Gastrocnemius medialis (tissue), 4 donors: ENCODE measurements around the gene CACNA2D3. TPM values are rescaled to one million over a fixed set of nuclear protein-coding genes. Genes with fewer than 3 reads are reported as not detected.

ENCODE experiments used
- ATAC-seq, 2 donors: fragments of 150-250 bp; one replicate each; pipeline ENCODE4 v1.9.1; 2016
- DNase-seq, 2 donors: peaks; one replicate each; pipeline ENCODE4 v3.0.0-alpha.2; 2019
- H3K27ac ChIP-seq, 4 donors: fragments of 200-600 bp; sonication (generic); 1 replicate in 1 of 4; 2 replicates in 3 of 4; pipeline ENCODE4 v1.5.1; 2016 to 2018; ENCODE audit warnings: mild to moderate bottlenecking in 2 of 4, moderate library complexity in 1 of 4
- H3K27me3 ChIP-seq, 3 donors: fragments of 200-600 bp; sonication (generic) in 2 of 3; 1 replicate in 1 of 3; 2 replicates in 2 of 3; pipeline versions ENCODE4 v1.5.1 to v1.6.0; 2016 to 2019; ENCODE audit warnings: mild to moderate bottlenecking in 1 of 3, moderate library complexity in 1 of 3
- H3K36me3 ChIP-seq, 2 donors: fragments of 200-600 bp; sonication (generic) in 1 of 2; one replicate each; pipeline ENCODE4 v1.5.1; 2017 to 2018
- H3K4me1 ChIP-seq, 2 donors: fragments of 200-600 bp; sonication (generic) in 1 of 2; one replicate each; pipeline ENCODE4 v1.5.1; 2016 to 2017; ENCODE audit warnings: mild to moderate bottlenecking in 2 of 2
- H3K4me3 ChIP-seq, 4 donors: fragments of 200-600 bp; sonication (generic) in 3 of 4; 1 replicate in 1 of 4; 2 replicates in 3 of 4; pipeline ENCODE4 v1.5.1; 2016 to 2019; ENCODE audit warnings: mild to moderate bottlenecking in 2 of 4
- H3K9me3 ChIP-seq, 3 donors: fragments of 200-600 bp; sonication (generic) in 2 of 3; 1 replicate in 1 of 3; 2 replicates in 2 of 3; pipeline ENCODE4 v1.5.1; 2016 to 2019
- CTCF ChIP-seq, 5 experiments: fragments of 450-650 bp in 3 of 5; fragments of 200-600 bp in 2 of 5; sonication (generic) in 2 of 5; IDR thresholded peaks in 4 of 5; conservative IDR thresholded peaks in 1 of 5; 1 replicate in 4 of 5; 2 replicates in 1 of 5; pipeline ENCODE4 v1.5.1; 2016 to 2019; ENCODE audit warnings: antibody characterized with exemption in 5 of 5, mild to moderate bottlenecking in 3 of 5, moderate library complexity in 3 of 5
- POLR2A ChIP-seq, 2 donors: fragments of 450-650 bp; IDR thresholded peaks; one replicate each; pipeline ENCODE4 v1.6.1; 2017; ENCODE audit warnings: antibody characterized with exemption in 2 of 2, mild to moderate bottlenecking in 2 of 2, moderate library complexity in 2 of 2
- in situ Hi-C, 4 donors: fragments of 200-750 bp; cut with MboI; loops; one replicate each; pipeline versions ENCODE4 v1.15.0 to v1.8.0; 2017; ENCODE audit warnings: low sequenced_read_pairs in 4 of 4
- intact Hi-C: fragments of 100-400 bp; cut with DNase I; formaldehyde crosslinking; loops from one replicate; pipeline ENCODE4 v1.15.1; 2023; ENCODE audit warnings: low total_unique reads
- total RNA-seq, 4 donors: library from RNA; depleted of rRNA; stranded (reverse); fragments of >200 nt; gene quantifications; one replicate each; pipeline versions ENCODE4 v1.1.0 to v1.2.3, GENCODE V29; 2016

CACNA2D3 gene
- total RNA-seq, 4 donors from 2014 or later = 4.7 to 14.4 (median 7.1) TPM

DNA sequence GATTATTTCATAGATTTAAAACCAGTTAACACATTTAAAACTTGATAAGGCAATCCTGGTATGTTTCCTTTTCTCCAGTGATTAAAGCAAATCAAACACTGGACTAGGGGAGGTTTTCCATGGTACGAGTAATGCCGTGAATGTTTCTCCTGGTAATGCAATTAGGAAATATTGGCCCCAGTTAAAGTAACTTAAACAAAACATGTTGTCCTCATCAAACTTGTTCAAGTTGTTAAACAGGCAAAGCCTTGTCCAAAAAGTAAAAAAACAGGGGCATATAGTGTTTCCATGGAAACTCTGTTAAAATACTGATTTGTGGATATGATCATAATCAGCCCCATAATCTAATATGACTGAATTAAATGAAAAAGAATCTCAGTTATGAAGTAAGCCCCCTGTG, 818.6 kb downstream of the CACNA2D3 start:
- H3K36me3 ChIP-seq = no peaks in the 10 kb centered on the region
- in situ Hi-C loops = no loop called here
- no peak for TF ChIP-seq CTCF (IDR thresholded peaks at IDR 0.05 in 4 of 5, conservative IDR thresholded peaks at IDR 0.05 in 1 of 5)
- no peak for TF ChIP-seq POLR2A (IDR thresholded peaks at IDR 0.05)

GRCh38 chr3:54941690-54942362, 819.5 kb downstream of the CACNA2D3 start:
- no peaks in the 10 kb centered on the region for H3K9me3 ChIP-seq
- peaks cover 5 to 19% of the 10 kb centered on the region in 2 donors for H3K4me1 ChIP-seq
- in situ Hi-C loops (no loop called here), intact Hi-C loops (loop anchor here (5.0 kb wide), 1 partner anchor 35 kb away; no protein-coding TSS in a partner anchor)
- H3K4me3 ChIP-seq = no peak overlapping the region
- no peaks in the 10 kb centered on the region for H3K36me3 ChIP-seq
- ATAC-seq (peak; percentile 65 to 71), DNase-seq (no peak)
- peak overlapping the region in 1 of 4 donors; percentile 18 for H3K27ac ChIP-seq
- TF ChIP-seq POLR2A (IDR thresholded peaks at IDR 0.05) = no peak
- TF ChIP-seq CTCF (IDR thresholded peaks at IDR 0.05 in 4 of 5, conservative IDR thresholded peaks at IDR 0.05 in 1 of 5) = no peak
- H3K27me3 ChIP-seq = no peaks in the 10 kb centered on the region

More for the DNA sequence above, 818.6 kb downstream of the CACNA2D3 start:
- ATAC-seq (no peak), DNase-seq (no peak)
- H3K4me1 ChIP-seq = peaks cover 5 to 19% of the 10 kb centered on the region in 2 donors
- H3K27me3 ChIP-seq = no peaks in the 10 kb centered on the region
- no peak overlapping the region for H3K27ac ChIP-seq
- intact Hi-C loops = loop anchor here (5.0 kb wide), 1 partner anchor 34 kb away; no protein-coding TSS in a partner anchor
- no peaks in the 10 kb centered on the region for H3K9me3 ChIP-seq
- no peak overlapping the region for H3K4me3 ChIP-seq

- no peak overlapping the region for H3K27ac ChIP-seq
- intact Hi-C loops (loop anchor here (5.0 kb wide), 3 partner anchors 57 to 538 kb away; partner anchors contain the start of gene WNT5A), in situ Hi-C loops (loop anchor here in 2 of 4 donors (10.0 to 25.0 kb wide), 3 partner anchors 85 to 225 kb away; no protein-coding TSS in a partner anchor)
- no peak for ATAC-seq
- no peaks in the 10 kb centered on the region for H3K36me3 ChIP-seq
- no peak overlapping the region for H3K4me3 ChIP-seq
- no peak for DNase-seq
- H3K4me1 ChIP-seq = peaks cover 16 to 18% of the 10 kb centered on the region in 2 donors
- no peaks in the 10 kb centered on the region for H3K9me3 ChIP-seq
- no peaks in the 10 kb centered on the region for H3K27me3 ChIP-seq
- TF ChIP-seq CTCF (IDR thresholded peaks at IDR 0.05 in 4 of 5, conservative IDR thresholded peaks at IDR 0.05 in 1 of 5) = no peak
- TF ChIP-seq POLR2A (IDR thresholded peaks at IDR 0.05) = no peak
These were observed 827.2 kb downstream of the CACNA2D3 start for GRCh38 chr3:54949491-54950044.

- H3K27ac ChIP-seq = no peak overlapping the region
- TF ChIP-seq POLR2A (IDR thresholded peaks at IDR 0.05) = no peak
- TF ChIP-seq CTCF (IDR thresholded peaks at IDR 0.05 in 4 of 5, conservative IDR thresholded peaks at IDR 0.05 in 1 of 5) = no peak
- H3K4me1 ChIP-seq = peaks cover 16 to 20% of the 10 kb centered on the region in 2 donors
- H3K9me3 ChIP-seq = no peaks in the 10 kb centered on the region
- H3K27me3 ChIP-seq = no peaks in the 10 kb centered on the region
- DNase-seq (no peak), ATAC-seq (no peak)
- intact Hi-C loops (loop anchor here (1.0 to 5.0 kb wide), 4 partner anchors 58 to 537 kb away; partner anchors contain the start of gene WNT5A), in situ Hi-C loops (loop anchor here in 2 of 4 donors (10.0 to 25.0 kb wide), 3 partner anchors 86 to 224 kb away; no protein-coding TSS in a partner anchor)
- H3K4me3 ChIP-seq = no peak overlapping the region
- H3K36me3 ChIP-seq = no peaks in the 10 kb centered on the region
These were observed 828.1 kb downstream of the CACNA2D3 start for GRCh38 chr3:54950391-54951003.
